ENCODE data around the gene EPHX1.
"Not testable (repeated sequence)": the region's sequence is repeated elsewhere in the genome, so short reads cannot be mapped to it uniquely, and the experiment has no call there.

EPHX1 gene

DNA sequence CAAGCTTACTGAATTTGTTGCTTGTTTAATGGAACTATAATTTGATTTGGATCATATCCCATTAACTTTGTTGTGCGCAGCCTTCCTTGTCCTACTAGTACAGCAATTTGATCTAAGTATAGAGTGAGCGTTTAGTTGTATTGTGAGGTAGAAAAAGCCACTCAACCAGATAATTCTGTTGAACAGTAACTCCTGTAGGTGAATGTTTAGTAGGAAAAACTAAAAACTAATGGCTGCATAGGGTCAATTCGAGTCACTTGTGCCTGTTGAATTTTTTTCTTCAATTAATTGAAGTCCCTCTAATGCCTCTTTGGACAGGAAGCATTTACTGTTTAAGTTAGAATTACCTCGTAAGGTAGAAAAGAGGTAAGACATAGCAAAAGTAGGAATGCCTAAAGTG, 15.0 kb upstream of the EPHX1 start:
- Histone ChIP-seq H2AFZ (ENCODE audit: low read length) (no peak overlapping the region), H3K27me3 (ENCODE audit: insufficient read depth, low read length, poor library complexity, severe bottlenecking) (no peaks in the 10 kb centered on the region), H3K4me1 (ENCODE audit: insufficient read depth, low read length, poor library complexity, severe bottlenecking) (no peaks in the 10 kb centered on the region), H4K20me1 (ENCODE audit: insufficient read depth, low read length, poor library complexity, severe bottlenecking) (no peaks in the 10 kb centered on the region), H3K9me3 (ENCODE audit: insufficient read depth, low read depth, low read length) (peaks cover 4% of the 10 kb centered on the region; the same call in 1 of the 2 replicates), H3K4me2 (ENCODE audit: low read depth, low read length, poor library complexity, severe bottlenecking) (no peak overlapping the region), H3K9ac (ENCODE audit: low read depth, low read length, poor library complexity, severe bottlenecking) (no peak overlapping the region), H3K79me2 (ENCODE audit: insufficient read depth, low read length) (0 out of 2 replicates have a peak, but pooled peaks cover 7% of the 10 kb centered on the region), H3K9me2 (replicated peaks; ENCODE audit: low read depth, low read length) (no peaks in the 10 kb centered on the region), H3K36me3 (ENCODE audit: insufficient read depth, low read length) (peaks cover 44% of the 10 kb centered on the region), H3K4me3 (ENCODE audit: low read length, poor library complexity, severe bottlenecking) (no peak overlapping the region), H3F3A (ENCODE audit: low read depth) (peaks cover 2% of the 10 kb centered on the region; the same call in 1 of the 2 replicates)
- TF ChIP-seq, protein P1, sequence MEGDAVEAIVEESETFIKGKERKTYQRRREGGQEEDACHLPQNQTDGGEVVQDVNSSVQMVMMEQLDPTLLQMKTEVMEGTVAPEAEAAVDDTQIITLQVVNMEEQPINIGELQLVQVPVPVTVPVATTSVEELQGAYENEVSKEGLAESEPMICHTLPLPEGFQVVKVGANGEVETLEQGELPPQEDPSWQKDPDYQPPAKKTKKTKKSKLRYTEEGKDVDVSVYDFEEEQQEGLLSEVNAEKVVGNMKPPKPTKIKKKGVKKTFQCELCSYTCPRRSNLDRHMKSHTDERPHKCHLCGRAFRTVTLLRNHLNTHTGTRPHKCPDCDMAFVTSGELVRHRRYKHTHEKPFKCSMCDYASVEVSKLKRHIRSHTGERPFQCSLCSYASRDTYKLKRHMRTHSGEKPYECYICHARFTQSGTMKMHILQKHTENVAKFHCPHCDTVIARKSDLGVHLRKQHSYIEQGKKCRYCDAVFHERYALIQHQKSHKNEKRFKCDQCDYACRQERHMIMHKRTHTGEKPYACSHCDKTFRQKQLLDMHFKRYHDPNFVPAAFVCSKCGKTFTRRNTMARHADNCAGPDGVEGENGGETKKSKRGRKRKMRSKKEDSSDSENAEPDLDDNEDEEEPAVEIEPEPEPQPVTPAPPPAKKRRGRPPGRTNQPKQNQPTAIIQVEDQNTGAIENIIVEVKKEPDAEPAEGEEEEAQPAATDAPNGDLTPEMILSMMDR (conservative IDR thresholded peaks at IDR 0.05; ENCODE audit: low read length), result no peak
- TF ChIP-seq EZH2phosphoT487 (IDR thresholded peaks at IDR 0.05; ENCODE audit: borderline replicate concordance), result no peak

DNA sequence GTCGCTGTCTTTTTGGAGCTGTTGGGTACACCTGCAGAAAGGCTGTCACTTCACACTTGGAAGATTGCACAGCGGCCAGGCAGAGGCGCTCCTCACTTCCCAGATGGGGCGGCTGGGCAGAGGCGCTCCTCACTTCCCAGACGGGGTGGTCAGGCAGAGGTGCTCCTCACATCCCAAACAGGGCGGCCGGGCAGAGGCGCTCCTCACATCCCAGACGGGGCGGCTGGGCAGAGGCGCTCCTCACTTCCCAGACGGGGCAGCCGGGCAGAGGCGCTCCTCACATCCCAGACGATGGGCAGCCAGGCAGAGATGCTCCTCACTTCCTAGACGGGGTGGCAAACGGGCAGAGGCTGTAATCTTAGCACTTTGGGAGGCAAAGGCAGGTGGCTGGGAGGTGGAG, 13.8 kb upstream of the EPHX1 start:
- H3K4me1 ChIP-seq (ENCODE audit: insufficient read depth, low read length, poor library complexity, severe bottlenecking); H3K79me2 ChIP-seq (ENCODE audit: insufficient read depth, low read length); H2AFZ ChIP-seq (ENCODE audit: low read length); H4K20me1 ChIP-seq (ENCODE audit: insufficient read depth, low read length, poor library complexity, severe bottlenecking); H3F3A ChIP-seq (ENCODE audit: low read depth); H3K4me2 ChIP-seq (ENCODE audit: low read depth, low read length, poor library complexity, severe bottlenecking); H3K27me3 ChIP-seq (ENCODE audit: insufficient read depth, low read length, poor library complexity, severe bottlenecking); H3K9me2 ChIP-seq (replicated peaks; ENCODE audit: low read depth, low read length); H3K9ac ChIP-seq (ENCODE audit: low read depth, low read length, poor library complexity, severe bottlenecking); H3K4me3 ChIP-seq (ENCODE audit: low read length, poor library complexity, severe bottlenecking); H3K9me3 ChIP-seq (ENCODE audit: insufficient read depth, low read depth, low read length): not testable (repeated sequence)
- H3K36me3 ChIP-seq (ENCODE audit: insufficient read depth, low read length), result peaks cover 32% of the 10 kb centered on the region; the same call in 1 of the 2 replicates

DNA sequence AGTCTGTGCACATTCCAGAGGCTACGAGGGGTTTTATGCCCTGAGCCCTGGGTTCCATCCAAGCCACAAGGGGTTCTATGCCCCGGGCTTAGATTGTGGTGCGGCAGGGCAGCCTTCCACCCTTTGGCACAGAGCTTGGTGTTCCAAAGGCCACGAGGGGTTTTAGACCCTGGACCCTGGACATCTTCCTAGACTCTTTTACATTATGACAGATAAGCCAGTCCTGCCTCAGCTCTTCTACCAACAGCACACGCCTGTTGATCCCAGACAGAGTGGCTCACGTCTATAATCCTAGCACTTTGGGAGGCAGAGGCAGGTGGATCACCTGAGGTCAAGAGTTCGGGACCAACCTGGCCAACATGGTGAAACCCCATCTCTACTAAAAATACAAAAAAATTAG, 8.8 kb upstream of the EPHX1 start:
- H4K20me1 ChIP-seq (ENCODE audit: insufficient read depth, low read length, poor library complexity, severe bottlenecking); H3K79me2 ChIP-seq (ENCODE audit: insufficient read depth, low read length); H2AFZ ChIP-seq (ENCODE audit: low read length); H3F3A ChIP-seq (ENCODE audit: low read depth); H3K9me2 ChIP-seq (replicated peaks; ENCODE audit: low read depth, low read length); H3K27me3 ChIP-seq (ENCODE audit: insufficient read depth, low read length, poor library complexity, severe bottlenecking); H3K9me3 ChIP-seq (ENCODE audit: insufficient read depth, low read depth, low read length); H3K4me2 ChIP-seq (ENCODE audit: low read depth, low read length, poor library complexity, severe bottlenecking); H3K9ac ChIP-seq (ENCODE audit: low read depth, low read length, poor library complexity, severe bottlenecking); H3K4me3 ChIP-seq (ENCODE audit: low read length, poor library complexity, severe bottlenecking); H3K36me3 ChIP-seq (ENCODE audit: insufficient read depth, low read length); H3K4me1 ChIP-seq (ENCODE audit: insufficient read depth, low read length, poor library complexity, severe bottlenecking): not testable (repeated sequence)

DNA sequence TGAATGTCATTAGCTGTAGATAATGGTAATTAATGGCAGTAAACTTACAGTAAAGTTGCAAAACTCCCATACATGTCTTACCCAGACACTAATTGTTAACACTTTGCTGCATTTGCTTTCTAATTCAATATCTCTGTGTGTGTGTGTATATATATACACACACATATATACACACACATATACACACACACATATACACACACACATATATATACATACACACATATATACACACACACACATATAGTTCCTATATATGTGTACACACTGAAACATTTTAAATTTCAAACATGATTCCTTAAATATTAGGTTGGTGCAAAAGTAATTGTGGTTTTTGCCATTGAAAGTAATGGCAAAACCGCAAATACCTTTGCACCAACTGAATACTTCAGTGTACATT, 3.7 kb upstream of the EPHX1 start:
- H3K27me3 ChIP-seq (ENCODE audit: insufficient read depth, low read length, poor library complexity, severe bottlenecking), result no peaks in the 10 kb centered on the region
- no peaks in the 10 kb centered on the region for H3F3A ChIP-seq (ENCODE audit: low read depth)
- no peak overlapping the region for H2AFZ ChIP-seq (ENCODE audit: low read length)
- no peaks in the 10 kb centered on the region for H3K79me2 ChIP-seq (ENCODE audit: insufficient read depth, low read length)
- no peaks in the 10 kb centered on the region for H3K9me3 ChIP-seq (ENCODE audit: insufficient read depth, low read depth, low read length)
- H3K4me1 ChIP-seq (ENCODE audit: insufficient read depth, low read length, poor library complexity, severe bottlenecking), result peaks cover 3% of the 10 kb centered on the region
- H3K4me3 ChIP-seq (ENCODE audit: low read length, poor library complexity, severe bottlenecking), result no peak overlapping the region
- no peaks in the 10 kb centered on the region for H3K9me2 ChIP-seq (replicated peaks; ENCODE audit: low read depth, low read length)
- no peak overlapping the region for H3K9ac ChIP-seq (ENCODE audit: low read depth, low read length, poor library complexity, severe bottlenecking)
- H3K4me2 ChIP-seq (ENCODE audit: low read depth, low read length, poor library complexity, severe bottlenecking), result no peak overlapping the region
- TF ChIP-seq EZH2phosphoT487 (IDR thresholded peaks at IDR 0.05; ENCODE audit: borderline replicate concordance), result no peak
- TF ChIP-seq, protein P1 (conservative IDR thresholded peaks at IDR 0.05; ENCODE audit: low read length), result no peak
- H3K36me3 ChIP-seq (ENCODE audit: insufficient read depth, low read length), result no peaks in the 10 kb centered on the region
- no peaks in the 10 kb centered on the region for H4K20me1 ChIP-seq (ENCODE audit: insufficient read depth, low read length, poor library complexity, severe bottlenecking)

GRCh38 chr1:225806736-225807135, 3.2 kb upstream of the EPHX1 start:
- H4K20me1 ChIP-seq (ENCODE audit: insufficient read depth, low read length, poor library complexity, severe bottlenecking); H3K9me2 ChIP-seq (replicated peaks; ENCODE audit: low read depth, low read length); H3K27me3 ChIP-seq (ENCODE audit: insufficient read depth, low read length, poor library complexity, severe bottlenecking); H3K79me2 ChIP-seq (ENCODE audit: insufficient read depth, low read length); H3K9me3 ChIP-seq (ENCODE audit: insufficient read depth, low read depth, low read length); H3F3A ChIP-seq (ENCODE audit: low read depth); H2AFZ ChIP-seq (ENCODE audit: low read length); H3K36me3 ChIP-seq (ENCODE audit: insufficient read depth, low read length); H3K4me1 ChIP-seq (ENCODE audit: insufficient read depth, low read length, poor library complexity, severe bottlenecking); H3K4me3 ChIP-seq (ENCODE audit: low read length, poor library complexity, severe bottlenecking); H3K9ac ChIP-seq (ENCODE audit: low read depth, low read length, poor library complexity, severe bottlenecking); H3K4me2 ChIP-seq (ENCODE audit: low read depth, low read length, poor library complexity, severe bottlenecking): not testable (repeated sequence)
